ENCODE results near the gene PRRG2.
A peak's percentile ranks its signal among the peaks of the same experiment; 100 is the strongest.

Gene PRRG2

DNA sequence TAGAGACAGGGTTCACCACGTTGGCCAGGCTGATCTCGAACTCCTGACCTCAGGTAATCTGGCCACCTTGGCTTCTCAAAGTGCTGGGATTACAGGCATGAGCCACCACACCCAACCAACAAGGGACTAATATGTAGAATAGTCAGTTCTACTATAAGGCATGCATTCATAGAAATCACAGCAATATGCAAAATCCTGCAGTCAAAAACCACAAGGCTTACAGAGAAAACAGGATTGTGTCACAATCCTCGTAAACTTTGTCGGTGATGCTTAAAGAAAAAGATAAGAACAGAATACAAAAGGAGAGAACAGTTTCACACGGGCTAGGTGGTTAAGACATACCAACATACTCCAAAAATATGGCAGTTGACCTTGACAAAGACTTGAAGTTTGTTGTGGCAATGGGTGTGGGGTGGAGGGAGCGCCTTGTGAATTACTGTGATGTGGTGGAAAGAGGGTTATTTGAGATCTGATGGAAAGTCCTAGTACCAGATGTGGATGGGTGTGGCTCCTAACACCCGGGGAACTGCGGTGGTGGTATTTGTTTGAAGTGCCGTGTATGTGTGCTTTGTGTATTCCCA, 13.2 kb upstream of the PRRG2 start:
- DNase-seq (ENCODE audit: insufficient read length, low spot score) (no peak), FAIRE-seq (peak; percentile 55)
- TF ChIP-seq POLR2AphosphoS5 (IDR thresholded peaks at IDR 0.05; ENCODE audit: low read depth, low read length) (no peak), POLR2A (IDR thresholded peaks at IDR 0.05; ENCODE audit: low read depth, low read length) (no peak), POU2F2 (IDR thresholded peaks at IDR 0.05; ENCODE audit: low read depth, low read length) (no peak), TAF1 (IDR thresholded peaks at IDR 0.05; ENCODE audit: low read depth, low read length) (no peak), SPI1 (IDR thresholded peaks at IDR 0.05; ENCODE audit: low read depth, low read length) (no peak), PAX5 (IDR thresholded peaks at IDR 0.05; ENCODE audit: insufficient read depth, low read length, severe bottlenecking) (no peak)

- FAIRE-seq (peak; percentile 76), DNase-seq (ENCODE audit: insufficient read length, low spot score) (peak; percentile 69)
- TF ChIP-seq TAF1 (IDR thresholded peaks at IDR 0.05; ENCODE audit: low read depth, low read length) (no peak), POLR2AphosphoS5 (IDR thresholded peaks at IDR 0.05; ENCODE audit: low read depth, low read length) (no peak), SPI1 (IDR thresholded peaks at IDR 0.05; ENCODE audit: low read depth, low read length) (no peak), PAX5 (IDR thresholded peaks at IDR 0.05; ENCODE audit: insufficient read depth, low read length, severe bottlenecking) (no peak), POLR2A (IDR thresholded peaks at IDR 0.05; ENCODE audit: low read depth, low read length) (no peak), POU2F2 (IDR thresholded peaks at IDR 0.05; ENCODE audit: low read depth, low read length) (no peak)
Observed at GRCh38 chr19:49570138-49570856, 10.8 kb upstream of the PRRG2 start.

GRCh38 chr19:49570997-49571676, 10.0 kb upstream of the PRRG2 start:
- TF ChIP-seq PAX5 (IDR thresholded peaks at IDR 0.05; ENCODE audit: insufficient read depth, low read length, severe bottlenecking) (no peak), SPI1 (IDR thresholded peaks at IDR 0.05; ENCODE audit: low read depth, low read length) (no peak), POLR2AphosphoS5 (IDR thresholded peaks at IDR 0.05; ENCODE audit: low read depth, low read length) (no peak), POLR2A (IDR thresholded peaks at IDR 0.05; ENCODE audit: low read depth, low read length) (no peak), TAF1 (IDR thresholded peaks at IDR 0.05; ENCODE audit: low read depth, low read length) (no peak), POU2F2 (IDR thresholded peaks at IDR 0.05; ENCODE audit: low read depth, low read length) (no peak)
- DNase-seq (ENCODE audit: insufficient read length, low spot score) (no peak), FAIRE-seq (no peak)

DNA sequence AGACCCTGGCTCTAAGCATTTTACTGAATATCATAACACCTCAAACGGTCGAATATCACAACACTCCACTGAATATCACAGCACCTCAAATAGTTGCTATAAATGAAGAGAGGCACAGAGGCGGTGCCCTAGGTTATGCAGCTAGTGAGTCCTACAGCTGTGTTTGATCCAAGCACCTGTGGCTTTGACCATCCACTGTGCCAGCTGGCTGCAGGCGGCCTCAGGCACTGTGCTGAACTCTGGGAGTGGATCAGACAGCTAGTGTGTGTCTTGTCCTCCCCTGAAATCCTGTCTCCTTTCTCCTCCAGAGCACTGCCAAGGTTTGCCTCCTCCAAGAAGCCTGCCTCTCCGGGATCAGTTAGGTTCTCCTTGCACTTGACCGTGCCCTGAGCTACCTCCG, 8.1 kb upstream of the PRRG2 start:
- TF ChIP-seq POLR2A (IDR thresholded peaks at IDR 0.05; ENCODE audit: low read depth, low read length): no peak
- no peak for TF ChIP-seq PAX5 (IDR thresholded peaks at IDR 0.05; ENCODE audit: insufficient read depth, low read length, severe bottlenecking)
- no peak for TF ChIP-seq POLR2AphosphoS5 (IDR thresholded peaks at IDR 0.05; ENCODE audit: low read depth, low read length)
- no peak for TF ChIP-seq TAF1 (IDR thresholded peaks at IDR 0.05; ENCODE audit: low read depth, low read length)
- no peak for DNase-seq (ENCODE audit: insufficient read length, low spot score)
- no peak for FAIRE-seq

DNA sequence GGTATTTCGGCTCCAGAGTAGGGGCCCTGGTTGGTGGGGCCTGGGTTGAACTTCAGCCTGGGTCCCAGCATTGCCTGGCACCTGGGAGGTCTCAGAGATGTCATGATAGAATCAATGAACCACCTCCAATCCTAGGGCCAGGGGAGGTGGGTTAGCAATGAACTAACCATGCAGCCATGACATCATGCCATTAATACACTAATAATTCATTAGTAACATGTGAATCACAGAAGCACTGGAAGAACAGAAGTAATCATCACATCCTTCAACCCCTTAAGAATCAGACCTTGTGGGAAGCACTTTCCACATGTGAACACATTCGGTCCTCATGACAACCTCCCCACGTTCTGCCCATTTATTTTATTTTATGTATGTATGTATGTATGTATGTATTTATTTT, 7.7 kb upstream of the PRRG2 start:
- DNase-seq (ENCODE audit: insufficient read length, low spot score): no peak
- no peak for TF ChIP-seq PAX5 (IDR thresholded peaks at IDR 0.05; ENCODE audit: insufficient read depth, low read length, severe bottlenecking)
- TF ChIP-seq TAF1 (IDR thresholded peaks at IDR 0.05; ENCODE audit: low read depth, low read length): no peak
- TF ChIP-seq SPI1 (IDR thresholded peaks at IDR 0.05; ENCODE audit: low read depth, low read length): no peak
- no peak for TF ChIP-seq POLR2A (IDR thresholded peaks at IDR 0.05; ENCODE audit: low read depth, low read length)
- no peak for TF ChIP-seq POLR2AphosphoS5 (IDR thresholded peaks at IDR 0.05; ENCODE audit: low read depth, low read length)
- TF ChIP-seq POU2F2 (IDR thresholded peaks at IDR 0.05; ENCODE audit: low read depth, low read length): no peak
- no peak for FAIRE-seq

DNA sequence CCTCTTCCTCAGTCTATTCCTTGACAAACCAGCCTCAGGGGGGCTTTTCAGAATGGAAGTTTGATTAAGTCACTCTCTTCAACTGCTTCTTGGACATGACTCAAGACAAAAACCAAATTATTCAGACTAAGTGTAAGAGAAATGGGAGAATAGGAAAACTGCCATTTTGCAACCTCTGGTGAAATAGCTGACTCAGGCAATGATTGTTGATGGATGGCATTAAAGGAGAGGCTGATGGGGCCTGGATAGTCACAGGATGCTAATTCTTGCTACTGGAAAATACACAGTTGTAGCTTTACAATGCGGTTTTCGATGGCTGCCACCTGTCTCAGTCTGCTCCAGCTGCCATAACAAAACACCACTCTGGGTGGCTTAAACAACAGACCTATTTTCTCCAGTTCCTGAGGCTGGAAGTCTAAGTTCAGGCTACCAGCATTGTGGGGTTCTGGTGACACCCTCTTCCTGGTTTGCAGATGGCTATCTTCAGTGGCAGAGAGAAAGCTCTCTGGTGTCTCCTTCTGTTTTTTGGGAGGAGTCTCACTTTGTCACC, 6.8 kb upstream of the PRRG2 start:
- FAIRE-seq: no peak
- no peak for DNase-seq (ENCODE audit: insufficient read length, low spot score)
- TF ChIP-seq TAF1 (IDR thresholded peaks at IDR 0.05; ENCODE audit: low read depth, low read length): no peak
- TF ChIP-seq POLR2A (IDR thresholded peaks at IDR 0.05; ENCODE audit: low read depth, low read length): no peak
- no peak for TF ChIP-seq POU2F2 (IDR thresholded peaks at IDR 0.05; ENCODE audit: low read depth, low read length)
- no peak for TF ChIP-seq PAX5 (IDR thresholded peaks at IDR 0.05; ENCODE audit: insufficient read depth, low read length, severe bottlenecking)
- TF ChIP-seq SPI1 (IDR thresholded peaks at IDR 0.05; ENCODE audit: low read depth, low read length): no peak
- TF ChIP-seq POLR2AphosphoS5 (IDR thresholded peaks at IDR 0.05; ENCODE audit: low read depth, low read length): no peak

DNA sequence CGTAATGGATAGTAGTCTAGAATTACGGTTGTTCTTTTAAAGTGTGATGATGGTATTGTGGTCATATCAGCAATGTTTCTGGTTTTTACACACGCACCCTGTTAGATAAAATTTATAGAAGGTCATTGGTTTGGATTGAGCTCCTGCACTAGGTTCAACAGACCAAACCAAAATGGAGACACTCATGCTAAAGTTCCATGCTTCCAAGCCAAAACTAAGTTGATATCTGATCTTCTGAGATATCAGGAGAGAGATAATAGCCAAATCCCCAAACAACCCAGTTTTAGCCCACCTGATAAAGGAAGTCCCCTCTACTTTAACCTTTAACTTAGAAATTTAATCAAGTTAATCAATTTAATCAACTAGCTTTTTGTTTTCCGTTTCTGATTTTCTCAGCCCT, 1.9 kb upstream of the PRRG2 start:
- TF ChIP-seq PAX5 (IDR thresholded peaks at IDR 0.05; ENCODE audit: insufficient read depth, low read length, severe bottlenecking) (no peak), POLR2A (IDR thresholded peaks at IDR 0.05; ENCODE audit: low read depth, low read length) (no peak), POU2F2 (IDR thresholded peaks at IDR 0.05; ENCODE audit: low read depth, low read length) (no peak), SPI1 (IDR thresholded peaks at IDR 0.05; ENCODE audit: low read depth, low read length) (no peak), TAF1 (IDR thresholded peaks at IDR 0.05; ENCODE audit: low read depth, low read length) (no peak), POLR2AphosphoS5 (IDR thresholded peaks at IDR 0.05; ENCODE audit: low read depth, low read length) (no peak)
- DNase-seq (ENCODE audit: insufficient read length, low spot score): no peak
- FAIRE-seq: no peak

- FAIRE-seq: no peak
- no peak for DNase-seq (ENCODE audit: insufficient read length, low spot score)
- TF ChIP-seq POLR2A (IDR thresholded peaks at IDR 0.05; ENCODE audit: low read depth, low read length) (no peak), TAF1 (IDR thresholded peaks at IDR 0.05; ENCODE audit: low read depth, low read length) (no peak), POU2F2 (IDR thresholded peaks at IDR 0.05; ENCODE audit: low read depth, low read length) (no peak), POLR2AphosphoS5 (IDR thresholded peaks at IDR 0.05; ENCODE audit: low read depth, low read length) (no peak), PAX5 (IDR thresholded peaks at IDR 0.05; ENCODE audit: insufficient read depth, low read length, severe bottlenecking) (no peak), SPI1 (IDR thresholded peaks at IDR 0.05; ENCODE audit: low read depth, low read length) (no peak)
Observed at GRCh38 chr19:49579947-49580263, 1.2 kb upstream of the PRRG2 start.

Measured in GM12891 (cell line).